ENCODE measurements around the gene GAPDHS.

The GAPDHS gene

DNA sequence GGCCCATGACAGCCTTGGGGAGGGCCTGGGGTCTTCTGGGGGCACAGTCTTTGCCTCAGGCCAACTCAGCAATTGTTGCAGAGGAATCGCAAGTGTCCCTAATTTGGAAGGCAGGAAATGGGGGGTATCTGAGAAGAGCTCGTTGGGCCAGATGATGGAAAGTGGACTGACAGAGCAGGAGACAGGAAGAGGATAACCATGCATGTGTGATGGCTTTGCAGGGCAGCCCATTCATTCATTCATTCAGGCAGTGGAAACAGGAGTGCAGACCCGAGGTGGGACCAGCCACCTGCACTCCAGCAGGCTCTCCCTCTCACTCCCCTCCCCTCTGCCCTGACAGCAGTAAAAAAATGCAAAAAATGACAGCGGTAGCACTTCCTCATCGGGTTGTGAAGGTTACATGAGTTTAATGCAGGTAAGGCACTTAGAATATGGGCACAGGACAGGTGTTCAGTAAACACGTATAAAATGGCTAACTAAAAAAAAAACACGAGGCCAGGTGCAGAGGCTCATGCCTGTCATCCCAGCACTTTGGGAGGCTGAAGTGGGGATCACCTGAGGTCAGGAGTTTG lies 7.2 kb downstream of the GAPDHS start:
- DNase-seq (ENCODE audit: low read depth) = no peak

DNA sequence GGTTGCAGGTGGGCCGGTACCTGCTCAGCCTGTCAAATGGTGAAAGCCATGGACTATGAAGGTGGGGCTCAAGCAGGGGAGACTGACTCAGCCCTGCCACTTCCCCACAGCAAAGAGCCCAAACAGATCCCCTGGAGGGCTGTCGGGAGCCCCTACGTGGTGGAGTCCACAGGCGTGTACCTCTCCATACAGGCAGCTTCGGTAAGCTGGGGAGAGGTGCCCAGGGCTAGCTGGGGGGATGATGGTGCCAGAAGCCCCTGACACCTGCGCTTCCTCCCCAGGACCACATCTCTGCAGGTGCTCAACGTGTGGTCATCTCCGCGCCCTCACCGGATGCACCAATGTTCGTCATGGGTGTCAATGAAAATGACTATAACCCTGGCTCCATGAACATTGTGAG lies 9.0 kb downstream of the GAPDHS start:
- DNase-seq (ENCODE audit: low read depth) = no peak

DNA sequence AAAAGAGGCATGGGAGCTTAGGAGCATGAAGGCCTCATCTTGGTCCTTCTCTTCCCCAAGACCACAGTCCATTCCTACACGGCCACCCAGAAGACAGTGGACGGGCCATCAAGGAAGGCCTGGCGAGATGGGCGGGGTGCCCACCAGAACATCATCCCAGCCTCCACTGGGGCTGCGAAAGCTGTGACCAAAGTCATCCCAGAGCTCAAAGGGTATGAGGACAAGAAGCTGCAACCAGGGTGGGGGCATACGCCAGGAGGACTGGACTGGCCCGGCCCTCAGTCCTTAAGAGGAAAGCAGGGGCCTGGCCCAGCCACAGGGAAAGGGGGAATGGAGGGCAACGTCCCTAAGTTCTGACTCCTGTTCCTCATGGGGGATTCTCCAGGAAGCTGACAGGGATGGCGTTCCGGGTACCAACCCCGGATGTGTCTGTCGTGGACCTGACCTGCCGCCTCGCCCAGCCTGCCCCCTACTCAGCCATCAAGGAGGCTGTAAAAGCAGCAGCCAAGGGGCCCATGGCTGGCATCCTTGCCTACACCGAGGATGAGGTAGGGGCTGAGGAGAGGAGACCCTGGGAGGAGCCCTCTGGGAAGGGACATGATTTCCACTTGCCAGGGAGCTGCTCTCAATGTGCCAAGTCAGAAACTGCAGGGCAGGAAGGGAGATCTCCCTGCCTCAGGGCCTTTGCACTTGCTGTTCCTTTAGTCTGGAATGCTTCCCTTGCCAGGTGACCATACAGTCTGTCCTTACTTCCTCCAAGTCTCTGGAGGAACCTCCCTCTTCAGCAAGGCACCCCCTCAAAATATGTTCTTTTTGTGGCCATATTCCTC lies 10.2 kb downstream of the GAPDHS start:
- DNase-seq (ENCODE audit: low read depth) = no peak

DNA sequence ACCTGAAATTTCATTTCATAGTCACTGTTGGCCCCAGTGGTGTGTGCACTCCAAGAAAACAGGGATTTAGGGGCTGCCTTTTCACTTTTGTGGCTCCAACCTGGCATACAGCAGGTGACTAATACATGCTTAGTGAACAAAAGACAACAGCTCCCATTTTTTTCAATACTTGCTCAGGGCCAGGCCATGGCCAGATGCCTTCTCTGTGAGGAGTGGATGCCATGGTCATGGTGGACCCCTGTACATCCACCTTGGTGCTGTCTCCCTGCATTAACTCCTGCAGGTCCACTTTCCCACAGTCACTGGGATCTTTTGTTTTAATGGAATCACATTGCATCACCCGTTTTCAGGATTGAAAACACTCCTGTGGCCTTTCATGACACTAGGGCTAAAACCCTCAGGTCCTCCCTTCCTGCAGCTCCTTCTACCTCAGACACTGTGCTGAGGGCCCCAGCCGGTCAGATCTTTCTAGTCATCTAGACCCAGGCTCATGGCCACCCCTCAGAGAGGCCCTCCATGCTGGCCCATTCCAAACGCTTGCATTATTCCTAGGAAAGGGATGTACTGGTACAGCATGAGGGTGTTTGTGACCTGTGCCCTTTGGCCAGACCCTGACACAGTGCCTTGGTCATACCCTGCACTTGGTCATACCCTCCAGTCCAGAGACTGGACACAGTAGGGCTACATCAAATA lies 11.0 kb downstream of the GAPDHS start:
- DNase-seq (ENCODE audit: low read depth) = no peak

DNA sequence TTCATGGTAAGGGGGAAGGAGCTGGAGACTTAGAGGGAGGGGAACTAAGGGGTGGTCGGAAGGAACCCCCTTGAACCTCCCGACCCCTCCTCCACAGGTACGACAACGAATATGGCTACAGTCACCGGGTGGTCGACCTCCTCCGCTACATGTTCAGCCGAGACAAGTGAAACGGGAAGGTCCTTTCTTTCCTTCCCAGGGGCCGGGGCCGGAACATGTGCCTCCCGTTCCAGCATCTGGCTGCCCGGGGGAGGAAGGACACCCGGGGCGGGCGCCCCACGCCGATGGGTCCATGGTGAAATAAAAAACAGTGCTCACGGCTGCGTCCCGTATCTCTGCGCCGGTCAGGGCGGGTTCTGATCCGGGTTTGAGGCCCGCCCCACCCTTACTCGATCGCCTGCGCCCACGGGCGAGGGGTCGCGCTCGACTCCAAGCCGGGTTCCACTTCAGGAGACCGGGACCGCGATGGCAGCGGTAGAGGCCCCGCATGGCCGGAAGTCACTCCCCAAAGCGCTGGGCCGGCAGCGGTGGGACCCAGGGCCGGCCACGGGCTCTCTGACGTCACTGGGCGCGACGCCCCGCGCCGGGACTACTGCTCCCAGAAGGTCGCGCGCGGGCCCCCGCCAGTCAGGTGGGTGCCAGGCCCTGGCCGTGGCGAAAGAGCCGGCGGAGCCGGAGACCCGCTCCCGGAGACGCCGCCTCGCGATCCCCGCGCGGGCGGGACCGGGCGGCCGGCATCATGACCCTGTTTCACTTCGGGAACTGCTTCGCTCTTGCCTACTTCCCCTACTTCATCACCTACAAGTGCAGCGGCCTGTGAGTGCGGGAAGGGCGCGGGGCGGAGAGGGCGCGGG lies 12.0 kb downstream of the GAPDHS start, which contains the start of gene TMEM147:
TSS of gene TMEM147 (plus strand) at position 626 of the 854 bp plus-strand sequence. CDS start at position 740, 114 bp downstream.
- peak; percentile 70 for DNase-seq (ENCODE audit: low read depth)

DNA sequence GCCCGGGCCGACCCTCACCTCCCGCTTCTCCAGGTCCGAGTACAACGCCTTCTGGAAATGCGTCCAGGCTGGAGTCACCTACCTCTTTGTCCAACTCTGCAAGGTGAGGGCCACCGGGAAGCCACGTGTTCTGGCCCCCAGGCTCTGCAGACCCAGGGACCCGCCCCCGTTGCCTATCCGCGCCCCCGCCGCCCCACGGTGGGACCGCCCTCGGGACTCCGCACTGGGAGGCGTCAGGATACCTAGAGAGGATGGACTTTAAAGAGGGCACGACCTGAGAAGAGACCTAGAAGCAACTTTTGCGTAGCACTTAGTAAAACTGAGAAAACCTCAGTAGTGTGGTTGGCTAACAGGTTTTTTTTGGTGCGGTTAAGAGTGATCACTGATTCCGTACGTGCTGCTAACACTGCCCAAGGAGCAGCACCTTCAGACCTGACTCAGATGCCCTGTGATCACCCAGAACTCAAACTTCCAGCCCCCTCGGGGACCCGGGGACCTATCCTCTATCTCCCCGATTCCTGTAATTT lies 12.7 kb downstream of the GAPDHS start:
- DNase-seq (ENCODE audit: low read depth) = peak; percentile 44

DNA sequence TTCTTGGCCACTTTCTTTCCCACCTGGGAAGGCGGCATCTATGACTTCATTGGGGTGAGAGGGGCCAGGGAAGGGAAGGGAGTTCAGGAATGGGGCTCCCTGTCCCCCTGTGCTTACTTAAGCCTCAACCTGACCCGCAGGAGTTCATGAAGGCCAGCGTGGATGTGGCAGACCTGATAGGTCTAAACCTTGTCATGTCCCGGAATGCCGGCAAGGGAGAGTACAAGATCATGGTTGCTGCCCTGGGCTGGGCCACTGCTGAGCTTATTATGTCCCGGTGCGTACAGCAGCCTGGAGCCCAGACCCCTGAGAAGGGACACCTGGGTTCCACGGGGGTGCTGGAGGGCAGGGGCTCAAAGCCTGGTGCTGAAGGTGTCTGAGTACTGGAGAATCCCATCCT lies 13.3 kb downstream of the GAPDHS start:
- no peak for DNase-seq (ENCODE audit: low read depth)

DNA sequence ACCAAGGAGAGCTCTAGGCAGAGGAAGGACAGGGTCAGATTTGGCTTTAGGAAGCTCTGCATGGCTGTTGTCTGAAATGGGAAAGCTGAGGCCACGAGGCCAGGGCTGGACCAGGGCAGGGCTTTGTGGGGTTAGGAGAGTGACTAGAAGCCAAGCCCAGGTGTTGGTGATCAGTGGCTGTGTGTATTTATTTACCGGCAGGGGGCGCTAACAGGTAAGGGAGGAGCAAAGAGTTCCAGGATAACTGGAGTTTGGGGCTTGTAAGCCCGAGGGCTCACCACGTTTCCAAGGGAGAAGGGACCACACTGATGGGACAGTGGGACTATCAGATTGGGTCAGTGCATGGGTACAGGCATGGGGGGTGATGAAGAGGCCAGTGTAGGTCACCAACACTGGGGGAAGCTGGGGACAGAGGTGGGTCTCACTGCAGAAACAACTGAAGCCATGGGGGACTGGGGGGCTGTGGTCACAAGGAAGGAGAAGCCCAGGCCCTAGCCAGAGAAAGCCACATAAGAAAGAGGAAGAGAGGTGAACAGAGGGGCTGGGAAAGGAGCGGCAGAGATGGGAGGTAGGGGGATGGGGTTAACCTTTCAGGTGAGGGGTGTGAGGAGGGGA lies 16.0 kb downstream of the GAPDHS start:
- peak; percentile 34 for DNase-seq (ENCODE audit: low read depth)

DNA sequence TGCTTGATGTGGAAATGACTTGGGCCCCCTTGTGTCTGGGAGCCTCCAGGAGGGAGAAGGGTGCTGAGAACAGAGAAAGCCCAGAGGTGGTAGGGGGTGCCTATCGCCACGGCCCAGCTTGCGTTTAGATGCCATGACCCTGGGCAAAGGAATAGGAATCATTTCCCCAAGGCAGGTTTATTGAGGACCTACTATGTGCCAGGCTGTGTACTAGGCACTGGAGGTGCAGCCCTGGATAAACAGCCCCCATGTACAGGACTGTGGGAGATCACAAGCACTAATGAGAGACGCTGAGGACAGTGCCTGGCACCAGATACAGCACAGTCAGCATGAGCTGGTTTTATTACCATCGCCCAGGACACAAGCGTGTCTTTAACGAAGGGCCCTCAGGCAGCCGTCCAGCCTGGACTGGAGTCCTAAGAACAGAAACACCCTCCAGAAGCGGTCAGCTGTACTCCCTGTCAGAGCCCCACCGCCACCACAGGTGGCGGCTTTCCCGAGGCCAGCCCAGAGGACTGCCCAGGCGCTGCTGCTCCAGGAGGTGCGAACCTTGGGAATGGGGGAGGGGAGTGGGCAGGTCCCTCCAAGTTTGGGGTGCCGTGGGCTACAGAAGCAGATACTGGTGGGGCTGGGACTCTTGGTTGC lies 16.7 kb downstream of the GAPDHS start:
- DNase-seq (ENCODE audit: low read depth) = no peak

DNA sequence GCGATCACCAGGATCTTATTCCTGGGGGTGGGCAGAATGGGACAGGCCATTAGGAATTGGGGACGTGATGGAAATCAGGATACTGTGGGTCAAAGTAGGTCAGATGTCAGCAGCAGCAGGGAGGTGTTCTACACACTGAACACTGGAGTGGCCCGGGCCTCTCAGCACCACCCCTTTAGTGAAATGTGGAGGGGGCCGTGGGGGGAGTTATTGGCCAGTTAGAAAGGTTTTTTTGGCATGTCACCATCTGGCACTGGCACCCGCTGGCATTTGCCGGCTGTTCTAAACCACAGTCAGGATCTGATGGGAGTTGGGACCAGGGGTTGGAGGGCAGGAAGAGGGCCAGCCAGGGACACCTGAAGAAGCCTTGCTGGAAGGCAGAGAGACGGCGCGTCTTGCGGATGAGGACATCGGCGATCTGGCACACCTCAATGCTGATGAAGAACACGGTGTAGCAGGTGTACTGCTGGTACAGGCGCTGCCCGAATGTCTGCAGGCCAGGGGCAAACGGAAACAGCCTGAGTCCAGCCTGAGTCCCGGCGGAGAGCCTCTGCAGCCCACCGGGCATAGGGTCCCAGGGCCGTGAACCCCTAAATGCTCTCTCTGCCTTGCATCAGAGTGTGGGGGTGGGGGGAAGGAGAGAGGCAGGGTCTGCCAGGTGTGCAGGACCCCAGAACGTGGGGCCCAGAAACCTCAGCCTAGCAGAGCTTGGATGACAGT lies 18.0 kb downstream of the GAPDHS start:
- DNase-seq (ENCODE audit: low read depth) = no peak

DNA sequence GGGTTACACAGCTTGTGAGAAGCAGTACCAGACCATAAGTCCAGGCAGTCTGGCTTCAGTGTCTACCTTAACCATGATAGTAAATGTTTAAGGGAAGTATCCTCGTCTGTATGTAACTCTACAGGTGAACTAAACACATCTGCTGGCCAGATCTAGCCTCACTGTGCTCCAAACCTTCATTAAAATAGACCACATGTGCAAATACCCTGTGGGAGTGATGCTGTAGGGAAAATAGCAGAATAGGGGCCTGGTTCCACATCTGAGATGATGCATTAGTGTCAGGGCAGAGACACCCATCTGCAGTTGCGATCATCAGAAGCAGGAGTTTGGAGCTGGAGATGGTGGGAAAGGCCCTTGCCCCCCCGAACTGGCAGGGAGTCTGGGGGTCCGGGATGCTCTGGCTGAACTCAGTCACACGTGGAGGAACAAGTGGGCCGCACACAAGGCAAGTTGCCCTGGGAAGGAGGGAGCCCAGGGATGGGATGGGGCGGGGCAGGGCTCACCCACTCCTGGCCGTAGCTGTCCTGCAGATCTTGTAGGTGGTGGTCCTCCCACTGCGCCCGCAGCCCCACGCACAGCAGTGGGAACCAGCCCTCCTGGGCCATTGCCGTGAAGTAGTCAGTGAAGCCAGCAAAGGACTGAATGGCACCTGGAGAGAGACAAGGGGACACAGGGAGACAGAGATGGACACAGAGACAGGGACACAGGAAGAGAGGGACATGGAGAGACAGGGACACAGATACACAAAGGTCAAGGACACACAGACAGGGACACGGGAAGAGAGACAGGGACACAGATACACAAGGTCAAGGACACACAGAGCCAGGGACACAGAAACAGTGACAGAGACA lies 19.5 kb downstream of the GAPDHS start:
- no peak for DNase-seq (ENCODE audit: low read depth)

DNA sequence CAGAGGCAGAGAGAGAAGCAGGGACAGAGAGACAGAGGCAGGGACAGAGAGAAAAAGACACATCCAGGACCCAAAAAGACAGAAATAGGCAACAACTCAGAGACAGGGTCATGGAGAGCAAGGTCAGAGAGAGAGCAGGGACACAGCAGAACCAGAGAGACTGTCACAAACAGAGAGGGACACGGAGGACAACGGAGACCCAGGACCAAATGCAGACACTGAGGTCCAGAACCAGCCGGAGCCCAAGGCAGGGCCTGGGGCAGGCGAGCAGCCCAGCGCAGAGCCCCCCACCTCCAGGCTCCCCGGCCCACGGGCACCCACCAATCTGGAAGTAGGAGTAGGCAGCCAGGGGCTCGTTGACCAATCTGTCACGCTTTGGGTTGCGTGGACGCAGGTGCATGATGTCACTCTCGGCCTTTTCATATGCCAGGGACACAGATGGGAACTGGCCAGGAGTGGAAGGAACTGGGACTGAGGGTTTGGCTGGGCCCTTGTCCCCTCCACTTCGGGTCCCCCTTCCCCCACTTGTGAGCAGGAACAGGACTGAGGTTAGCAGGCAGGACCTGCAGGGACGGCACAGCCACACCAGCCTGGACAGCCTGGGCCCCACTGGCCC lies 20.2 kb downstream of the GAPDHS start:
- DNase-seq (ENCODE audit: low read depth) = no peak

DNA sequence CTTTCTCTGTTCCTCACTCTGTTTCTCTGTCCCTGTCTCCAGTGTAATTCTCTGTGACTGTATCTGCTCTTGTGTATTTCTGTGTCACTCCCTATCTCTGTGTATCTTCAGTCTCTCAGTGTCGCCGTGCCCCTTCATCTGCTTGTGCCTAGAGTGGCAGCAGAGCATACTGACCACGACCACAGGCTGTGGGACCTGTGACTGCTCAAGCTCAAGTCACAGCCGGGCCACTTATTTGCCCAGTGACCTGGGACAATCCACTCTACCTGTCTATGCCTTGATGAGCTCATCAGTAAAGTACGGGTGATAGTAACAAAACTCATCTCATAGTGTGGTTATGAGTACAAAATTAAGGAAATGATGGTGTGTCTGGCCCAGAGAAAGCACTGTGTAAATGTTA lies 20.8 kb downstream of the GAPDHS start:
- DNase-seq (ENCODE audit: low read depth) = no peak

DNA sequence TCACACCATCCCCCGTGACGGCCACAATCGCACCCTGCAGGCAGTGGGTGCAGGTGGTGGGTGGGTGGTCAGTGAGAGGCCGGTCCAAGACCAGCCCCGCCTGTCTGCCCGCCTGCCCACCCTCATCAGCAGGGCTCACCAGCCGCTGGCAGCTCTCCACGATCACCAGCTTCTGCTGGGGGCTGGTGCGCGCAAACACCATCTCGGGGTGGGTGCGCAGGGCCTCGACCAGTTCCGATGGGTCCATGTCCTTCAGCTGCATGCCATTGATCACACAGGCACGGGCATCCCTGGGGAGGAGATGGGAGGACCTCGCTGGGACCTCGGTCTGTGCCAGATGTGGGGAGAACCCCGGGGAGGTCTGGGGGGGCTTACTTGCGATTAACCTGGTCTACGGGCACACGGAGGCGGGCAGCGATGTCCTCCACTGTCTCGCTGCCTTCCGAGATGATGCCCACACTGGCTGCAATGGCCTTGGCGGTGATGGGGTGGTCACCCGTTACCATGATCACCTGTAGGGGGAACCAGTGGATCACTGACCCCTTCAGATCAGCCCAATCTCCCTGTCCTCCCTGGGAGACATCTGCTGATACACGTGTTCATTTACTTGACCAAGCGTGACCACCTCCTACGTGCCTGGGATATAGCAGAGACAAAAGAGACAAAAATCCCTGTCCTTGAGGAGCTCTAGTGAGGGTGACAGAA lies 22.2 kb downstream of the GAPDHS start:
- DNase-seq (ENCODE audit: low read depth) = no peak

DNA sequence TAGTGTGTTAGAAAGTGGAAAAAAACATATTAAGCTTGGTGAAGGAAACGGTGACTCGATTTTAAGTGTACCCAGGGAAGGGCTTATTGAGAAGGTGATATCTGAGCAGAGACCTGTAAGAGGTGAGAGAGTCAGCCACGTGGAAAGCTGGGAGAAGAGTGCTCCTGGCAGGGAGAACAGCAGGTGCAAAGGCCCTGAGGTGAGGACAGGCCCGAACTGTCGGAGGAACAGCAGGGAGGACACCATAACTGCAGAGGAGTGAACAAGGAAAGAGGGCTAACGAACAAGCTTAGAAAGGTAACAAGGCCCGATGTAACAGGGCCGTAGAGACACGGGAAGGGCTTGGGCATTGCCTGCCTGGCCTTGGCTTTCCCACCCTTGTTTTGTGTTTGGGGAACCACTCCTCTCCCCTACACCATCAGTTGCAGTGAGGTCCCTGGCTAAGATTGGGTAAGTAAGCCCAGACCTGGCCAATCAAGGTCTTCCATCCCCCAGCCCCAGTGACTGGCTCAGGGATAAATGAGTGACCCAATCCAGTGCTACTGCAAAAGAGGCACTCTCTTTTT lies 22.9 kb downstream of the GAPDHS start:
- no peak for DNase-seq (ENCODE audit: low read depth)

DNA sequence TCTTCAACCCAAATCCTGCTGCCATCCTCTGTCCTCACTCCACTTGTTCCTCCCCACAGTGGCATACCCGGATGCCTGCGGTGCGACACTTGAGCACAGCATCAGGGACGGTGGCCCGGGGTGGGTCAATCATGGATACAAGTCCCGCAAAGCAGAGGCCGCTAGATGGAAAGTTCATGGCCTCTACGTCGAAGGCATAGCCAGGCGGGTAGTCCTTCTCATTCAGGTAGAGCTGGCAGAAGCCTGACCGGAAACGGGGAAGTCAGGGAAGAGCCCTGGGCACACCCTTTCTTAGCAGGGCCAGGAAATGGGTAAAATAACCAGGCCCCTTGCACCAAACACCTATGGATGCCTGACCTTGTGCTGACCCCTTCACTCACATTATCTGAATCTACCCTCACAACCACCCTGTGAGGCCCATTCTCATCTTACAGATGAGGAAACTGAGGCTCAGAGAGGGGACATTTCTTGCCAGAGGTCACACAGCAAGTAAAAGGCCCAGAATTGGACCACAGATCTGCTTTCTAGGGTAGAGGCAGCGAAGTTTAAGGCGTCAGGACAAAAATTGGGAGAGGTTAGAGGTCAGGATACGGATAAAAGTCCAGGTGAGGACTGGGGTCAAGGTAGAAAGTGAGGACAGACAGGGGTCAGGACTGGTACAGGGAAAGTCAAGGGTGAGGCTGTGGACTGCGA lies 23.7 kb downstream of the GAPDHS start:
- no peak for DNase-seq (ENCODE audit: low read depth)

All from activated T-helper 9 cell treated with anti-CD3 and anti-CD28 coated beads, Interleukin-2, amount 50 U/mL, for 16 hours (primary cell).